Activated CD4-positive, alpha-beta T cell treated with anti-CD3 and anti-CD28 coated beads for 48 hours (primary cell): ENCODE data around the gene DOLK.
A peak's percentile ranks its signal among the peaks of the same experiment; 100 is the strongest.

Source experiments
- DNase-seq: peaks from one replicate; pipeline ENCODE4 v3.0.0-alpha.2; 2020

DOLK gene

DNA sequence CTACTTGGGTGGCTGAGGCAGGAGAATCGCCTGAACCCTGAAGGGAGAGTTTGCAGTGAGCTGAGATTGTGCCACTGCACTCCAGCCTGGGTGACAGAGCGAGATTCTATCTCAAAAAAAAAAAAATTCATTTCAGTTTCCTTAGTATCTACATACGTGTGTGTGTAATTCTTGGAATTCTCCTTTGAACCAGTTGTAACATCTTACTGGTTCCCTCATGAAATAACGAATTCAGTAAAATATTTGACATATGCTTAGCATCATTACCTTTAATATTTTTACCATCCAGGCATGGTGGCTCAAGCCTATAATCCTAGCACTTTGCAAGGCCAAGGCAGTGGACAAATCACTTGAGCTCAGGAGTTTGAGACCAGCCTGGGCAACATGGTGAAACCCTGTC is 17.8 kb downstream of the DOLK start:
- no peak for DNase-seq

DNA sequence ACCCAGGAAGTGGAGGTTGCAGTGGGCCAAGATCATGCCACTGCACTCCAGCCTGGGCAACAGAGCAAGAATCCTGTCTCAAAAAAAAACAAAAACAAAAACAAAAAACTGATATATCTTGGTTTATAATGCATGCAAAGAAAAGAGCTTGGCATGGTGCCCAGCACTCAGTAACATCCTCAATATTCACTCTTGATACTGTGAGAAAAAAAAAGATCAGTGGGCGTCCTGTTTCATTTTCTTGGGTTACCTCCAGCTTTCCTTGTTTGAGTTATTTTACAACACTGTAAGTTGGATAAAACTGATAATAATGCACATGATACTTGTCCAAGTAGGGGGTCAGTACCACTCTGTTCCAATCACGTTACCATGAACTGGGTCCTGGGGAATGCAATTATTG is 18.8 kb downstream of the DOLK start:
- no peak for DNase-seq

DNA sequence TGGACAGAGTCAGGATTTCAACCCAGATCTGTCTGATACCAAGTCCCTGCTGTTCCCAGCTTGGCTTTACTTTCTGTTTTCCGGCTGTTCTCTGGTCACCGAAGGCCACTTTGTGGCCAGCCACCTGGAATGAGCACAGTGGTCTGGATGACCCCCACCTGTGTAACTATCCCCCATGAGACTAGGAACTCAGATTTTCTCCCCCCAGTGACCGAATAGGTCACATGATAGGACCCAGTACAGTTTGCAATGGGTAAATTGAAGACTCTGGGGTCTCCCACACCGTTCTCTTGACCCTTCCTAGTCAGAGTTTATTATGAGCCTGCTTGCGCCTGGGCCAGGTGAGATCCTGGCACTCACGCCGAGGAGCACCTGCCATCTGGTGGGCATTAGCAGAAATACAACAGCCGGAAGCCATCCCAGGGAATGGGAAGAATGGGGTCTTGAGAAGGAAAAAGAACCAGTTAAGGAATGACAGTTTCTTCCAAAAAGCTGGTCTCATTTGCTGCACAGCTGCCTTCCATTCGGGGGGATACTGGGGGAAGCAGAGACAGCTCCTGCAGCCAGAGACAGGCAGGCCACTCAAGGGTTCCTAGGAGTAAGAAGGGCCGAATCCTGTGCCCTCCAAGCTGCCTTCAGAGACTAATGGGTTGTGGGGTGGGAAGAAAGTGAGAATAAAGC is 19.5 kb downstream of the DOLK start:
- peak; percentile 54 for DNase-seq

DNA sequence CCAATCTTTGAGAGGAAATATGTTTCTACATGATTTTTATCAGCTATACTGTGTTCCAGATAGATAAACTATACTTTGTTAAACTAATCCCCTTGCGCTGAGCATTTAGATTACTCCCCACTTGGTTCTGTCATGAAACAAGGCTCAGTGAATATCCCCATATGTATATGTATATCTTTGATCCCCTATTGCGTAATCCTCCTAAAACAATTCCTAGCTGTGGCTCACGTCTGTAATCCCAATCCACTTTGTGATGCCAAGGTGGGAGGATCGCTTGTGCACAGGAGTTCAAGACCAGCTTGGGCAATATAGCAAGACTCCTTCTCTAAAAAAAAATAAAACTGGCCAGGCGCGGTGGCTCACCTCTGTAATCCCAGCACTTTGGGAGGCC is 23.9 kb downstream of the DOLK start:
- no peak for DNase-seq

DNA sequence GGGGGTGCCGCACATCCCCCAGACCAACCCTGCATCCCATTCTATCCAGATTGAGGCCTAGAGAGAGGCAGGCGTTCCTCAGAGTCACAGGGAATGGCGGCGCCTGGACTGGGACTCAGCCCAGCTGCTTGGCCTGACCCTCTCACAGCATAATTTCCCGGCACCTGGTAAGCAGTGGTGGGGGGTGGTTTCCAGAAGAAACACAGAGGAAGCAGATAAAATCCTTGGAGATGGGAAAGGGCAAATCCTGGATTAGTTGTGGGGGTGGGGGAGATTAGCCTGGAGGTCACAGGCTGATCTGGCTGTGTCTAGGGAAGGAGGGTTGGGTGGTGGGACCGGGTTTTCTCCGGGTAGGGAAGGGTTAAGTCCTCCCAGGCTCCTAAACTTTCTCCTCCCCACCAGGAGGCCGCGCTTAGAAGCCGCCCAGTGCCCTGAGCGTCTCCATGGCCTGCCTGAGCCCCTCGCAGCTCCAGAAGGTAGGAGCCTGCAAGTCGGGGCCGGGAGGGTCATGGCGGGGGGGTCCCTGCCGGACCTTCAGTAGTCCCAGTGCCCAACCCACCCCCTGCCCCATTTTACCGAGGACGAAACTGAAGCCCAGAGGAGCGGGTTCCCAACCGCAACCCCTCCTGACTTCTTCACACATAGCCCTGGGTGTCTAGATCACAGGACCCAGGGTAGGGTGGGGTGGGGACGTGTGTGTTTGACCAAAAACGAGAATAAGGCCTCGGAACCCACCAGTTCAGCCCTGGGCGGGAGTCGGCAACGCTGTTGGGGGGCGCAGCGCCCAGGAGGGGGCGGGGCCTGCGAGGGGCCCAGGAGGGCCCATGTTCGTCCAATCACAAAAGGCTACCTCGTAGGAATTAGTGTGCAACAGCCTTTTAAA is 25.3 kb downstream of the DOLK start:
- DNase-seq = no peak

DNA sequence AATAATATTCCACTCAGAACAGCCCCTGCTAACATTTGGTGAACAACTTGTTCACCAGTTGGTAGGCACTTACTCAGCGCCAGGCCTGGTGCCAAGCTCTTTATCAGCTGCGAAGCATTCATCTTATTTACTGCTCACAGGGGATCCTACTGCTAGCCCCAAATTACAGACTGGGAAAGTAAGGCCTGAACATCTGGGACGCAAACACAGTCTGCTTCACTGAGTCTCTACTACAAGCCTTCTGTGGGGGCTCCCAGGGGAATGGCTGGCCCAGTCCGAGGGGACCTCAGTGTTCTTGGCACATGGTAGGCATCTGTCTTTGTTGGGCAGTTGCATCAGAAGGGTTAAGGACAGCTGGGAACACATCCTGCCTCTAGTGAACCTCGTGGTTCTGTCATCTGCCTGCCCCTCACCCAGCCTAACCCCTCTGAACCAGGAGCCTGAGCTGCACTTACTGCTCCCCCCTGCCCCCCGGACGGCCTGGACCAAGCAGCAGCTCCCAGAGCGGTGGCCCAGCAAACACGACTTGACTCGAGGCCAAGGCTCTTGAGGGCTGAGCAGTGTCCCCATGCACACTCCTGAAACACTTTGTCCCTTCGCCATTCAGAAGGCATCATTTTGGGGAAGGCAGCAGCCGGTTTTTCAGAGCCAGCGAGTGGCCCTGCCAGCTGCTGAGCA is 26.9 kb downstream of the DOLK start, which contains the start of gene PHYHD1:
PHYHD1 (plus strand) TSS at position 602 of the 678 bp plus-strand sequence. CDS start 1,342 bp downstream, outside the sequence.
- no peak for DNase-seq

DNA sequence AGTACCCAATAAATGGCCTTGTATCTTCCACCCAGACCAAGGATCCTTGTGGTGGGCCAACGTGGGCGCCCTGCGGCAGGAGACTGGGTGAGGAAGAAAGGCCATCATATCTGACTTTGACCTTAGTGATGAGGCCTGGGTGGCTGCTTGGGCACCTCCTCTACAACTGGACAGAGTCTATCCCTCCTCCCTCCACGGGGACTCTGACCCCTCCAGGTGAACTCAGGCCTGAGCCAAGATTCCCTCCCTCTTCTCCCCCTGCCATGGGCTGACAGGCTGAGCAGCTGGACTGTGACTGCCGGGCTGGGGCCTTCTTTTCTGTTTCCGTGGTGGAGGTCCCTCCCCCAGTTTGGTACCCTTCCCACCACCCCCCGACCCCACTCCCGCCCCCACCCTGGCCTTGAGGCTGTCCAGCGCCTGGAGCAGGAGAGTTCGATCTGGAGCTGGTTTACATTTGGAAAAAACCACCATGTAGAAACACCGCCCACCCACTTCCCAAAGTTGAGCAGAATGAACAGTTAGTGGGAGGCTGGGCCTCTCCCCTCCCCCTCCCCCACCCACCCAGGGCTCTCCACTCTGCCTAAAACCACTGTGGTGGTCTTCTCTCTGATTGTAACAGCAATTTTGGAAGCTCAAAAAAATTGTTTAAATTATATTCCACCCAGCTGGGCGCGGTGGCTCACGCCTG is 27.9 kb downstream of the DOLK start:
- no peak for DNase-seq

DNA sequence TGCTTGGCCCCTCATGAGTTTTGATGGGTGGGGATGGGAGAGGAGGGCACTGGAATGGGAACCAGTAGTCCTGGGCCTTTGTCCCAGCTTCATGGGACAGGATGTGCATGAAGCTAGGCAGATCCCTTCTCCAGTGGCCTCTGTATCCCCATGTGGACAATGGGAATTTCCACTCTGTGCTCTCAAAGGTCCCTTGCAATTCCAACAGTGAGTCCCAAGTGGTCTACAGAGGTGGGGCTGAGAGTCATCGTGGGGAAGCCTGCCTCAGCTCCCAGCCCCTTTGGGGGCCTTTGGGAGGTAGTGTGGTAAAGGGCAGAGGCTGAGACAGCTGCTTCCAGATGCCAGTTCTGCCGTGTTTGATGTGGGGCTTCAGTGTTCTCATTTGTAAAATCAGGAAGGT is 28.5 kb downstream of the DOLK start:
- DNase-seq = no peak

DNA sequence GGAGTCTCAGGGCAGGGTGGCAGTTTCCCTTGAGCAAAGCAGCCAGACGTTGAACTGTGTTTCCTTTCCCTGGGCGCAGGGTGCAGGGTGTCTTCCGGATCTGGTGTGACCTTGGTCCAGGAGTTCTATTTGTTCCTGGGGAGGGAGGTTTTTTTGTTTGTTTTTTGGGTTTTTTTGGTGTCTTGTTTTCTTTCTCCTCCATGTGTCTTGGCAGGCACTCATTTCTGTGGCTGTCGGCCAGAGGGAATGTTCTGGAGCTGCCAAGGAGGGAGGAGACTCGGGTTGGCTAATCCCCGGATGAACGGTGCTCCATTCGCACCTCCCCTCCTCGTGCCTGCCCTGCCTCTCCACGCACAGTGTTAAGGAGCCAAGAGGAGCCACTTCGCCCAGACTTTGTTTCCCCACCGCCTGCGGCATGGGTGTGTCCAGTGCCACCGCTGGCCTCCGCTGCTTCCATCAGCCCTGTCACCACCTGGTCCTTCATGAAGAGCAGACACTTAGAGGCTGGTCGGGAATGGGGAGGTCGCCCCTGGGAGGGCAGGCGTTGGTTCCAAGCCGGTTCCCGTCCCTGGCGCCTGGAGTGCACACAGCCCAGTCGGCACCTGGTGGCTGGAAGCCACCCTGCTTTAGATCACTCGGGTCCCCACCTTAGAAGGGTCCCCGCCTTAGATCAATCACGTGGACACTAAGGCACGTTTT is 30.1 kb downstream of the DOLK start:
- no peak for DNase-seq

DNA sequence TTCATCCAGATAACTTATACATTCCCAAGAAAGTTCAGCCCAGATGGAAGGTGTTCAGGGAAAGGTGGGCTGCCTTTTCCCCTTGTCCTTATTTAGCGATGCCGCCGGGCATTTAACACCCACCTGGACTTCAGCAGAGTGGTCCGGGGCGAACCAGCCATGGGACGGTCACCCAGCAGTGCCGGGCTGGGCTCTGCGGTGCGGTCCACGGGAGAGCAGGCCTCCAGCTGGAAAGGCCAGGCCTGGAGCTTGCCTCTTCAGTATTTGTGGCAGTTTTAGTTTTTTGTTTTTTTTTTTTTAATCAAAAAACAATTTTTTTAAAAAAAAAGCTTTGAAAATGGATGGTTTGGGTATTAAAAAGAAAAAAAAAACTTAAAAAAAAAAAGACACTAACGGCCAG is 30.7 kb downstream of the DOLK start:
- no peak for DNase-seq

DNA sequence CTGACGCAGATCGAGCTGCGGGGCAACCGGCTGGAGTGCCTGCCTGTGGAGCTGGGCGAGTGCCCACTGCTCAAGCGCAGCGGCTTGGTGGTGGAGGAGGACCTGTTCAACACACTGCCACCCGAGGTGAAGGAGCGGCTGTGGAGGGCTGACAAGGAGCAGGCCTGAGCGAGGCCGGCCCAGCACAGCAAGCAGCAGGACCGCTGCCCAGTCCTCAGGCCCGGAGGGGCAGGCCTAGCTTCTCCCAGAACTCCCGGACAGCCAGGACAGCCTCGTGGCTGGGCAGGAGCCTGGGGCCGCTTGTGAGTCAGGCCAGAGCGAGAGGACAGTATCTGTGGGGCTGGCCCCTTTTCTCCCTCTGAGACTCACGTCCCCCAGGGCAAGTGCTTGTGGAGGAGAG is 31.2 kb downstream of the DOLK start:
- no peak for DNase-seq

DNA sequence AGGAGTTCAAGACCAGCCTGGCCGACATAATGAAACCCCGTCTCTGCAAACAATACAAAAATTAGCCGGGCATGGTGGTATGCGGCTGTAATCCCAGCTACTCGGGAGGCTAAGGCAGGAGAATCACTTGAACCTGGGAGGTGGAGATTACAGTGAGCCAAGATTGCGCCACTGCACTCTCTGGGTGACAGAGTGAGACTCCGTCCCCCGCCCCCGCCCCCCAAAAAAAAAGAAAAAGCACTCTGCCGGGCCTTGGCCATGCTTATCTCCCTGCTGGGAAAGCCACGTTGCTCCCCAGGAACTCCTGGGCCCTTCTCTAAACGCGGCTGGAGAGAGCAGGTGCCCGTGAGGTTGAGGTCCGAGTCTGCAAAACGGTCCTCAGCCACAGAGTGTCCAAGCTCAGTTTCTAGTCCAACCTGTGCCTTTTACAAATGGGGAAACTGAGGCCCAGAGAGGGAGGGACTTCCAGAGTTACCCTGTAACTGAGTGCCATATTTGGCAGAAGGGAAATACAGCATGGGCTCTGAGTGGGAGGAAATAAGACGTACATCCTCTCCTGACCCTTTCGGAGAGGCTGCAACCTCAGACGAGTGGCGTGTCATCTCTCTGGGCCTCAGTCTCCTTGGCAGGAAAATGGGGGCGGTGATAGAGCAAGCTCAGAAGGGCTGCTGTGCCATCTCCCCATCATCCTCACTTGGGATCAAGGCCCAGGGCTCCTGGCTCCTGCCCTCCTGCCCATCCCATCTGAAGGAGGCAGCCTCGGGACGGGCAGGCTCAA is 33.2 kb downstream of the DOLK start:
- DNase-seq = peak; percentile 32

DNA sequence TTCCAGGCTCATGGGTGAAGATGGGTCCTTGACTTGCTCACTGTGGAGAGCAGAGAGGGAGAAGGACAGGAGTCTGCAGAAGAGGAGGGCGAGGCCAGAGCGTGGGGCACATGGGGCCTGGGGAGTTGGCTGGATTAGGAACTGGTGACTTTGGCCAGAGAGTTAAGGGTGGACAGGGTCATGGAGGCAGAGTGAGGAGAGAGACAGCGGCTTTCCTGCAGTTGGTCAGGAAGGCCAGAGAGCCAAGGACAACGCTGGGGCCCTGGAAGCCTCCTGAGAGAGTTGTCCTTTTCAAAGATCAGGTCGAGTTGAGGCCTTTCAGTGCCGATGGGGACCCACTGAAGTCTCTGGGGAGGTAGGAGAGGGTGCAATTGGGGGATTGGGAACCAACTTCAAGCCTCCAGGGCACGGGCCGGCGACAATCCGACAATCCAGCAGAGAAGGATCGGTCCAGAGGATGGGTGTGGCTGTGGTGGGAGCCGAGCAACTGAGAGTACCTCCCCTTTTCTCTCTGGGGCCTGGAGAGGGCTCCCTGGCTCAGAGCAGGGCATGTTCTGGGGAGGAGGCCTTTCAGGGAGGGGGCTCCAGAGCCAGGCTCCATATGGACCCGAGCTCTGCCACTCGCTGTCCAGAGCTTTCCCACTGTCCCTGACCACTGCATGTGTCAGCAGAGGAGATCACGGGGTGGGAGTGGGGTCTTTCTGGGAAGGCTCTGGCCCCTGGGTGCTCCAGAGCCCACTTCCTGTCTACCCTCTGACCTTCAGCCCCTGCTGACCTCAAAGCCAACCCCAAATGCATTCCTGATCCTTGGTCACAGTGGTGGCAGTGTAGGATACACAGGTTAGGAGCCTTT is 34.1 kb downstream of the DOLK start:
- no peak for DNase-seq

DNA sequence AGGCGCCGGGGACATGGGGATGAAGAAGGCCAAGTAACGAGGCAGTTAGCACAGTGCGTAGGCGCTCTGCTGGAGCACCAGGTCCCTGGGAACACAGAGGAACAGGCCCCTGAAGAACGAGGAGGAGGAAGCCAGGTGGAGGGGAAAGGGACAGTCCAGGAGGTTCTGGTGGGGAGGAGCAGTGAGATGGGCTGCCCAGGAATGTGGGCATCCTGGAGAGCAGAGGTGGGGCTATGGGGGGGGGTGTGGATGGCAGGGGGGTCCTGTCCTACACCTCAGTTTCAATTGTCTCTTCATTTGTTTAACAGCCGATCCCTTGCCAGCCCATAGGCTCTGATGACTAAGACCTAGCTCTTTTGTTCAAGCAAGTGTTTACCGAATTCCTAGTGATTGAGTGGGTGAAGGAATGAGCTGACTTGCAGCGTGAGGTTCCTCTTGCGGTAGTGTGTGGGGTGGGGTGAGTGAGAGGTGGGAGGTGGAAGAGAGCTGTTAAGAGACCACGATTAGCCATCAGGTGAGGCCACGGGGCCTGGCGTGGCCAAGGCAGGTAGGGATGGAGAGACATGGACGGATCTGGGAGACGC is 35.0 kb downstream of the DOLK start:
- DNase-seq = peak; percentile 50

DNA sequence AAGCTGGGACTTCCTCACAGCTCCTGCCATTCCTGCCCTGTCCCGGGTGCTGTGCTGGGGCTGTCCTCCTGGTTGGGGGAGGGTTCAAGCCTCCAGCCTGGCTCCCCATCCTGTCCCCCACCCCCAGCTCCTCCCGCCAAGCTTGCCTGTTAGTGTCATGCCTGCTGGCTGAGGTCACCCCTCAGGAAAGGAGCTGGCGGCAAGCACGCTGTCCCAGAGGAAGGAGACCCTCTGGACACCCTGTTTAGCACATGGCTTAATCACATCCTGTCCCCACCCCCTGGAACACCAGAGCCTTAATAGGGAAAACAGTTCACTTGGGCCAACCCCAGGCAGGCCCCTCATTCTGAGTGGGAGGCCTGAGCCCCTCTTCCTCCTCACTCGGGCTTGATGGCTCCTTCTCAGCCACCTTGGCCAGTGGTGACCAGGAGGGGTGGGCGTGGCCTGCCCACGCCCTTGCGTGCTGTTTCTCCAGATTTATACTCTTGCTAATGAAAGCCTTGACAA is 35.8 kb downstream of the DOLK start:
- DNase-seq = no peak

DNA sequence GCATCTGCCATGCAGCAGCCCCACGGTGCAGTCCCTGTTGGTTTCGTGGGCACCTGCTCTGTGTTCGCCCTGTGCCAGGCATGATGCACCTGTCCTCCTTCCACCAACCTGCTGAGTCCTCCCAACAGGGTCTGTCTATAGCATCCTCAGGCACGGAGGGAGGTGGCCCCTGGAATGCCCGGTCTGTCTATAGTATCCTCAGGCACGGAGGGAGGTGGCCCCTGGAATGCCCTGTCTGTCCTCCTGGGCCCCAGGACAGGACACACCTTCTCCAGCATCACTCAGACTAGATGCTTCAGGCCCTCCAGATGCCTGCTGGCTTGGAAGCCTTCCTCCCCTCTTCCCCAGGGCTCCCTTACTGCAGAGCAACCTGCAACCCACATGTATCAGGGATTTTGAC is 36.5 kb downstream of the DOLK start:
- DNase-seq = no peak

DNA sequence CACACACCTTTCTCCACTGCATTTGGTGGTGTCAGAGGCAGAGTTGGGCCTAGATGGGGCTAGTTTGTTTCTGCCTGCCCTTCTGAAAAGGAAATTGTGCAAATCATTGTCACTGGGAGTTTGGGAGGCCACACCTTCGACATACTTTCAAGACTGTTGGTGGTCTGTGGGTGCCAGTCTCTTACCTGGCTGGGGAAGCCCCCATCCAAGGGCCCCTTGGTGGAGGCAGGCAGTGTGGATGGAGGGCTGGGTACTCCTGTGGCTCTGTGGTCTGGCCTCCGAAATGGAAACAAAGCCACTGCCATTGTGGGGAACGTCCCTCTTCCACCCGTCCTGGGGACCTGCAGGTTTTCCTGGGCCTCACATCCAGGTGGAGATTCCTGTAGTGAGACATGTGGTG is 37.5 kb downstream of the DOLK start:
- DNase-seq = no peak

DNA sequence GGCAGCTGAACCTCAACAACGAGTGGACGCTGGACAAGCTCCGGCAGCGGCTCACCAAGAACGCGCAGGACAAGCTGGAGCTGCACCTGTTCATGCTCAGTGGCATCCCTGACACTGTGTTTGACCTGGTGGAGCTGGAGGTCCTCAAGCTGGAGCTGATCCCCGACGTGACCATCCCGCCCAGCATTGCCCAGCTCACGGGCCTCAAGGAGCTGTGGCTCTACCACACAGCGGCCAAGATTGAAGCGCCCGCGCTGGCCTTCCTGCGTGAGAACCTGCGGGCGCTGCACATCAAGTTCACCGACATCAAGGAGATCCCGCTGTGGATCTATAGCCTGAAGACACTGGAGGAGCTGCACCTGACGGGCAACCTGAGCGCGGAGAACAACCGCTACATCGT is 39.0 kb downstream of the DOLK start:
- no peak for DNase-seq

DNA sequence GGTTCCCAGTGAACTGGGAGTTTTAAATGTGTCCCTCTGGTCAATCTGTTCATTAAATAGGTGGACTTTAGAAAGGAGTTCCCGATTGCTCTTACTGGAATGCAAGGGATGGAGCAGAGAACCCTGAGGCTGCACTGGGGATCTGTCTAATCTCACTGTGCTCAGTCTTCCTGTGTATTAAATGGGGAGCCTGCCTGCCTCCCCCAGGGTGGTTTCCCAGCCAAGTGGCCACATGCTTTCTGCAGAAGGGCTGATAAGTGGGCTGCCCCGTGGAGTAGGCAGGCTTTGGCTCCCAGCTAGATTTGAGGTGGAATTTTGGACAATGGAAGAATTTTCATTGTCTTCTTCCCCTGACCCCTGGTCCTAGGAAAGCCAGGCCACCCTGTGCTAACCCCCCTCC is 40.7 kb downstream of the DOLK start:
- no peak for DNase-seq

DNA sequence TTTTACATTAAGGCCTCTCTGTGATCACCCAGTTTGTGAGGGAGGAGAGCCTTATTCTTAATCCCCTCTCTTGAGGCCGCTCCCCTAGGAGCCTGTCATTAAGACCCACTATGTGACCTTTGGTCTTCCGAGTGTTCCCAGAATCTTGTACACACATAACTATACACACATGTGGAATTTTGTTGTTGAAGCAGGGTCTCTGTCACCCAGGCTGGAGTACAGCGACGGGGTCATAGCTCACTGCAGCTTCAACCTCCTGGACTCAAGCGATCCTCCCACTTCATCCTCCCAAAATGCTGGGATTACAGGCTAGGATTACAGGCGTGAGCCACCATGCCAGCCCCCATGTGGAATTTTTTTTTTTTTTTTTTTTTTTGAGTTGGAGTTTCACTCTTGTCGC is 41.4 kb downstream of the DOLK start:
- no peak for DNase-seq
